ENCODE measurements around the gene SETX.

GRCh38 chr9:132242621-132243155, 112.1 kb downstream of the SETX start:
- TF ChIP-seq, protein P1, sequence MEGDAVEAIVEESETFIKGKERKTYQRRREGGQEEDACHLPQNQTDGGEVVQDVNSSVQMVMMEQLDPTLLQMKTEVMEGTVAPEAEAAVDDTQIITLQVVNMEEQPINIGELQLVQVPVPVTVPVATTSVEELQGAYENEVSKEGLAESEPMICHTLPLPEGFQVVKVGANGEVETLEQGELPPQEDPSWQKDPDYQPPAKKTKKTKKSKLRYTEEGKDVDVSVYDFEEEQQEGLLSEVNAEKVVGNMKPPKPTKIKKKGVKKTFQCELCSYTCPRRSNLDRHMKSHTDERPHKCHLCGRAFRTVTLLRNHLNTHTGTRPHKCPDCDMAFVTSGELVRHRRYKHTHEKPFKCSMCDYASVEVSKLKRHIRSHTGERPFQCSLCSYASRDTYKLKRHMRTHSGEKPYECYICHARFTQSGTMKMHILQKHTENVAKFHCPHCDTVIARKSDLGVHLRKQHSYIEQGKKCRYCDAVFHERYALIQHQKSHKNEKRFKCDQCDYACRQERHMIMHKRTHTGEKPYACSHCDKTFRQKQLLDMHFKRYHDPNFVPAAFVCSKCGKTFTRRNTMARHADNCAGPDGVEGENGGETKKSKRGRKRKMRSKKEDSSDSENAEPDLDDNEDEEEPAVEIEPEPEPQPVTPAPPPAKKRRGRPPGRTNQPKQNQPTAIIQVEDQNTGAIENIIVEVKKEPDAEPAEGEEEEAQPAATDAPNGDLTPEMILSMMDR (IDR thresholded peaks at IDR 0.05), result no peak
- TF ChIP-seq POLR2A (IDR thresholded peaks at IDR 0.05), result no peak
- no peak for TF ChIP-seq EP300 (IDR thresholded peaks at IDR 0.05)

All from sigmoid colon (tissue), 4 donors.